Fibroblast of villous mesenchyme (primary cell): ENCODE results near the gene SMU1. TPM values are rescaled to one million over a fixed set of nuclear protein-coding genes. Genes with fewer than 3 reads are reported as not detected.

Source experiments
- DNase-seq: peaks from one replicate; pipeline ENCODE4 v3.0.0-alpha.2; 2010; ENCODE audit warnings: low read depth
- H3K4me3 ChIP-seq: 2 replicates; pipeline ENCODE4 v1.5.1; 2011; ENCODE audit warnings: low read depth, mild to moderate bottlenecking, low read length
- total RNA-seq: library from RNA; depleted of rRNA; stranded (reverse); fragments of >200 nt; gene quantifications from 2 replicates; pipeline ENCODE4 v1.2.3, GENCODE V29; 2012
- TF ChIP-seq, protein P1 (sequence below): IDR thresholded peaks from 2 replicates; pipeline ENCODE4 v1.5.1; 2012; ENCODE audit warnings: low read depth, mild to moderate bottlenecking, low read length; ENCODE audit not compliant: insufficient read depth

The SMU1 gene
- total RNA-seq, 1 donor, result 42.7 TPM

DNA sequence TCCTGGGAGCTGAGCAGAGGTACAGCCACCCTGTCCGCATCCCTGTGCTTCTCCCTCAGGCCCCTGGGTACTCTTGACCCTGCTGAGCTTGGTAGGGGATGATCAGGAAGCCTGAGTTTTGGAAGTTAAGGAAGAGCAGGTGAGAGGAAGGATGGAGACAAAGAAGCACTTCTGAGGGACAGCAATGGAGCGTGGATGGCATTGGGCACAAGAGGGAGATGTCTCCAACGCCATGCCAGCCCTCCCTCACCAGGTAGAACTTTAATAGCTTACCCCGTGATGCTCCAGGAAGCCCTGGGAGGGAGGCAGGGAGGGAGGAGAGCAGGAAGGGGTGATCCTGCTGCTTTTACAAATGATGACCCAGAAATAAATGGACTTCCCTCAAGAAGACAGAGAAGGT is 29.9 kb upstream of the SMU1 start:
- no peak overlapping the region for H3K4me3 ChIP-seq
- DNase-seq, result no peak
- TF ChIP-seq, protein P1, sequence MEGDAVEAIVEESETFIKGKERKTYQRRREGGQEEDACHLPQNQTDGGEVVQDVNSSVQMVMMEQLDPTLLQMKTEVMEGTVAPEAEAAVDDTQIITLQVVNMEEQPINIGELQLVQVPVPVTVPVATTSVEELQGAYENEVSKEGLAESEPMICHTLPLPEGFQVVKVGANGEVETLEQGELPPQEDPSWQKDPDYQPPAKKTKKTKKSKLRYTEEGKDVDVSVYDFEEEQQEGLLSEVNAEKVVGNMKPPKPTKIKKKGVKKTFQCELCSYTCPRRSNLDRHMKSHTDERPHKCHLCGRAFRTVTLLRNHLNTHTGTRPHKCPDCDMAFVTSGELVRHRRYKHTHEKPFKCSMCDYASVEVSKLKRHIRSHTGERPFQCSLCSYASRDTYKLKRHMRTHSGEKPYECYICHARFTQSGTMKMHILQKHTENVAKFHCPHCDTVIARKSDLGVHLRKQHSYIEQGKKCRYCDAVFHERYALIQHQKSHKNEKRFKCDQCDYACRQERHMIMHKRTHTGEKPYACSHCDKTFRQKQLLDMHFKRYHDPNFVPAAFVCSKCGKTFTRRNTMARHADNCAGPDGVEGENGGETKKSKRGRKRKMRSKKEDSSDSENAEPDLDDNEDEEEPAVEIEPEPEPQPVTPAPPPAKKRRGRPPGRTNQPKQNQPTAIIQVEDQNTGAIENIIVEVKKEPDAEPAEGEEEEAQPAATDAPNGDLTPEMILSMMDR, result no peak

DNA sequence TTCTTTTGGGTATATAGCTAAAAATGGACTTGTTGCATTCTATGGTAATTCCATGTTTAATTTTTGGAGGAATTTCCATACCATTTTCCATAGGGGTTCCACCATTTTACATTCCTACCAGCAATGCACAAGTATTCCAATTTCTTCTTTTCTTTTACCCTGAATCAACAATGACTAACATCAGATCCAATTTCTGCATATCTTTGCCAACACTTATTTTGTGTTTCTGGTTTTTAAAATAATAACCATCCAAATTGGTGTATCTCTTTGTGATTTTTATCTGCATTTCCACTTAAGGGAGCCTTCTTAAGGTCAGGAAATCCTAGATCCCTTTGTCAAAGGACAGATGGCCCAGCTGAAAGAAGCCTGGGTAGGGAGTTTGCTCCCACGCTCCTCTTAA is 29.5 kb upstream of the SMU1 start:
- TF ChIP-seq, protein P1, result no peak
- DNase-seq, result no peak
- H3K4me3 ChIP-seq, result no peak overlapping the region

DNA sequence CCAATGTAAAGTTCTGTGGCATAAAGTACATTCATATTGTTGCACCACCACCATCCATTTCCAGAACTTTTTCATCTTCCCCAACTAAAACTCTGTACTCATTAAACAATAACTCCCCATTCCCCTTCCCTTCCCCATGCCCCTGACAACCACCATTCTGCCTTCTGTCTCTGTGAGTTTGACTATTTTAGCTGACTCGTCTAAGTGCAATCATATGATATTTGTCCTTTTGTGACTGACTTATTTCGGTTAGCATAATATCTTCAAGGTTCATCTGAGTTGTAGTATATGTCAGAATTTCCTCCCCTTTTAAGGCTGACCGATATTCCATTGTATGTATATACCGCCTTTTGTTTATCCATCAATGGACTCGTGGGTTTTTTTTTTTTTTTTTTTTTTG is 29.0 kb upstream of the SMU1 start:
- no peak for DNase-seq
- TF ChIP-seq, protein P1, result no peak

DNA sequence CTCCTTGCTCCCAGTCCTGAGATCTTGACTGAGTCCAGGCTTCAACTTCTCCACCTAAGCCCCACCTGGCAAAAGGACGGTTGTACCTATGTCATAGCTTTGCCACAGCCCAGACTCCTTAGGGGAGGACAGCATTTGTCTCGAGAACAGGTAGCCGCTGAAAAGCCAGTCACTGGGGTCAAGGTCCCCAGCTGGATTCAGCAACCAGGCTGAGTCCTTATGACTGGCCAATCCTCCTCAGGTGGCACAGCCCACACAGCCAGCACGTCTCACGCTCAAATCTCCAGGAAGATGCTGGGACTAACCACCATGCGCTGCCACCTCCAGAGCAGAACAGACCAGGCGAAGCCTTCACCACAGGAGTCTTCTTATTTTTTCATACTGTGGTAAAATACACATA is 27.9 kb upstream of the SMU1 start:
- TF ChIP-seq, protein P1, result no peak
- H3K4me3 ChIP-seq, result no peak overlapping the region
- DNase-seq, result no peak

More for the DNA sequence above, 29.0 kb upstream of the SMU1 start:
- H3K4me3 ChIP-seq, result no peak overlapping the region

DNA sequence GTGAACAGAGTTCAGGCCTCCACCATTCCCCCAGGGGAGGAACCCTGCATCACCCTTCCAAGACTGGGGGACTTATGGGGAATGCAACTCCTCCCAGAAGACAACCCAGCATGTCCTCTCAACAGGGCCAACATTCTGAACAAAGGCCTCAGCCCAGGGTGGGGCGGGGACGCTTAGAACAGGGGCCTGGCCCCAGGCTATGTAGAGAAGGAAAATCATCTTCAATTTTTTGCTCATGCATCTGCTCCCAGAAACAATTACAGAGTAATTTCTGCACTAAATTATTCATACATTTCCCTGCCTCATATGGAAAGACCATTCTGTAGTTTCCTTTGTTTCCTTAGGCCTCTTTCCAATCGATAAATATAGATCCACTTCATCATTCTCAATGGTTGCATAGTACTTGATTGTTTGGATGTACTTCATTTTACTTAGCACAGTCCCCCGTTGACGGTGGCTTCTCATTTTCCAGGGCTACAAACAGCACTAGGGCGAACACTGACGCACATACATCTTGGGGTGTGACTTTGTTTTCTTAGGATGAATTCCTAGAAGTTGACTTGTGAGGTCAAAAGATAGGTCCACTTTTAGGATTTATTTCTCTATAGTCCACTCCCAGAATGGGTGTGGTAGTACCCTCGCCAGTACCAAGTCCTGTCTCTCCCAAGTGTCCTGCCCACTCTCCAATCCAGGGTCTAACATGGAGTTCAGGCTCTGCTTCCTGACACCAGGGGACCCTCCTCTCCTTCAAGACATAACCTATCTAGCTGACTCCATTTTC is 27.2 kb upstream of the SMU1 start:
- DNase-seq, result no peak
- TF ChIP-seq, protein P1, result no peak

DNA sequence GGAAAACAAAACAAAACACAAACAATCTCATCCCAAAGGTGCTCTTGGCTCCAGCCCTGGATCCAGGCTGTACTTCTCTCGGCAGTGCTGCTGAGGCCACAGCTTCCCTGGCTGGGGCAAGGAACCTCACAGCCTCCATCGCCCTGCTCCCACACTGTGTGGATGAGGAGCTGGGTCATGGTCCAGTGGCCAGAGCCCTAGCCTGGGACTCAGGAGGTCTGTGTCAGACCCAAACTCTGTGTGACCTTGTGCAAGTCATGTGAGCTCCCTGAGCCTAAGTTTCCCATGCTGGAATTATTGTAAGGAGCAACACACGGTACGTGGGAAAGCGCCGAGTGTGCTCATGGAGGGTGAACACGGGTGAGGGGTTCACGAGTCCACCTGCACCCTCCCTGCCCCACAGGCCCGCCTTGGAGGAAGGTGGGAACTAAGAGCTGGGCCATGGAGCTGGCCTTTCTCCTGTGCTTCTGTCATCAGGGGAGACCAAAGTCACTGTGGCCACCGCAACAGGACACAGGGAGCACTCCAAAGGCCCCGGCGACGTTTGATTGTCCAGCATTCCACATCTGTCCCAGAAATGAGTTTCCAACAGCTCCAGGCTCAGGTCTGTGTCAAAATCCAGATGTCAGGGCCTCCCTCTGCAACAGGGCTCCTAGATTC is 26.2 kb upstream of the SMU1 start:
- no peak overlapping the region for H3K4me3 ChIP-seq
- TF ChIP-seq, protein P1, result no peak
- no peak for DNase-seq

More for the DNA sequence above, 27.2 kb upstream of the SMU1 start:
- no peak overlapping the region for H3K4me3 ChIP-seq
